ENCODE data around the gene MX2.

- TF ChIP-seq CTCF (conservative IDR thresholded peaks at IDR 0.05; ENCODE audit: low read length) = no peak
- no peak for TF ChIP-seq EZH2phosphoT487 (IDR thresholded peaks at IDR 0.05; ENCODE audit: borderline replicate concordance, low read depth, low read length)
Observed at GRCh38 chr21:41375875-41376274, 14.0 kb downstream of the MX2 start.
